Mesothelial cell of epicardium (in vitro differentiated cells): ENCODE data around the gene SNAPC3. TPM values are rescaled to one million over a fixed set of nuclear protein-coding genes. Genes with fewer than 3 reads are reported as not detected.
"Not testable (repeated sequence)": the region's sequence is repeated elsewhere in the genome, so short reads cannot be mapped to it uniquely, and the experiment has no call there.

Experiments
- DNase-seq, 2 experiments: peaks; one replicate each; pipeline ENCODE4 v3.0.0; 2021; ENCODE audit warnings: low spot score in 2 of 2; ENCODE audit not compliant: unreplicated experiment in 2 of 2
- H3K27ac Mint-ChIP-seq: 2 replicates; pipeline ENCODE4 v1.8.0; 2021; ENCODE audit warnings: mixed read lengths
- H3K27me3 Mint-ChIP-seq: 2 replicates; pipeline ENCODE4 v1.8.0; 2021; ENCODE audit warnings: low read depth, mixed read lengths
- H3K36me3 Mint-ChIP-seq: 2 replicates; pipeline ENCODE4 v1.8.0; 2021; ENCODE audit warnings: mixed read lengths
- H3K4me1 Mint-ChIP-seq: 2 replicates; pipeline ENCODE4 v1.8.0; 2021; ENCODE audit warnings: mixed read lengths
- H3K4me3 Mint-ChIP-seq: 2 replicates; pipeline ENCODE4 v1.8.0; 2021; ENCODE audit warnings: mild to moderate bottlenecking, moderate library complexity, mixed read lengths
- H3K9me3 Mint-ChIP-seq: 2 replicates; pipeline ENCODE4 v1.8.0; 2021; ENCODE audit warnings: mixed read lengths
- CTCF ChIP-seq: fragments of 200-600 bp; sonication (generic); IDR thresholded peaks from one replicate; pipeline ENCODE4 v1.5.0; 2021; ENCODE audit warnings: antibody characterized with exemption; ENCODE audit not compliant: unreplicated experiment
- total RNA-seq: library from RNA; stranded (reverse); gene quantifications from 3 replicates; pipeline ENCODE4 v1.2.1, GENCODE V29; 2021

The SNAPC3 gene
- total RNA-seq: 41.7 to 46.2 TPM (median 43.5 TPM) in 3 replicates

GRCh38 chr9:15422372-15423230 is at the start of gene SNAPC3:
Gene SNAPC3 (plus strand): TSS chr9:15422876. CDS start chr9:15422880, 4 bp downstream.
- peak within 1 kb of the TSS; percentile 96 for H3K4me3 Mint-ChIP-seq
- DNase-seq: peak; percentile 80 to 93
- H3K36me3 Mint-ChIP-seq: peaks cover 10% of the 10 kb centered on the region
- no peaks in the 10 kb centered on the region for H3K27me3 Mint-ChIP-seq
- peak within 1 kb of the TSS; percentile 99 for H3K27ac Mint-ChIP-seq
- TF ChIP-seq CTCF: no peak
- no peaks in the 10 kb centered on the region for H3K9me3 Mint-ChIP-seq
- H3K4me1 Mint-ChIP-seq: peaks cover 30% of the 10 kb centered on the region

- Mint-ChIP-seq H3K9me3 (peaks cover 14% of the 10 kb centered on the region), H3K36me3 (no peaks in the 10 kb centered on the region), H3K4me1 (peaks cover 11% of the 10 kb centered on the region), H3K27ac (peak overlapping the region; percentile 82), H3K27me3 (no peaks in the 10 kb centered on the region), H3K4me3 (no peak overlapping the region)
- DNase-seq: no peak
- no peak for TF ChIP-seq CTCF
These were observed 48.8 kb upstream of the SNAPC3 start for GRCh38 chr9:15373881-15374280.

- Mint-ChIP-seq H3K4me1 (peaks cover 11% of the 10 kb centered on the region), H3K27me3 (no peaks in the 10 kb centered on the region), H3K36me3 (no peaks in the 10 kb centered on the region), H3K9me3 (peaks cover 14% of the 10 kb centered on the region), H3K27ac (peak overlapping the region; percentile 82), H3K4me3 (no peak overlapping the region)
- no peak for DNase-seq
- TF ChIP-seq CTCF: no peak
These were observed 48.4 kb upstream of the SNAPC3 start for GRCh38 chr9:15374310-15374709.

- H3K27ac Mint-ChIP-seq: no peak overlapping the region
- H3K36me3 Mint-ChIP-seq: no peaks in the 10 kb centered on the region
- DNase-seq: no peak
- no peak overlapping the region for H3K4me3 Mint-ChIP-seq
- no peak for TF ChIP-seq CTCF
- peaks cover 11% of the 10 kb centered on the region for H3K4me1 Mint-ChIP-seq
- H3K27me3 Mint-ChIP-seq: no peaks in the 10 kb centered on the region
- peaks cover 14% of the 10 kb centered on the region for H3K9me3 Mint-ChIP-seq
These were observed 47.9 kb upstream of the SNAPC3 start for GRCh38 chr9:15374825-15375224.

GRCh38 chr9:15377625-15378540 is 44.8 kb upstream of the SNAPC3 start:
- no peak for TF ChIP-seq CTCF
- Mint-ChIP-seq H3K36me3 (no peaks in the 10 kb centered on the region), H3K27me3 (no peaks in the 10 kb centered on the region)

GRCh38 chr9:15379317-15379716 is 43.4 kb upstream of the SNAPC3 start:
- H3K4me1 Mint-ChIP-seq, H3K27ac Mint-ChIP-seq, H3K36me3 Mint-ChIP-seq, H3K4me3 Mint-ChIP-seq, H3K27me3 Mint-ChIP-seq, DNase-seq: not testable (repeated sequence)
- H3K9me3 Mint-ChIP-seq: peaks cover 14% of the 10 kb centered on the region

More at GRCh38 chr9:15377625-15378540, 44.8 kb upstream of the SNAPC3 start:
- Mint-ChIP-seq H3K4me1 (peaks cover 11% of the 10 kb centered on the region), H3K27ac (no peak overlapping the region), H3K9me3 (peaks cover 14% of the 10 kb centered on the region), H3K4me3 (no peak overlapping the region)
- DNase-seq: no peak

GRCh38 chr9:15379888-15380287 is 42.8 kb upstream of the SNAPC3 start:
- not testable (repeated sequence) for H3K4me3 Mint-ChIP-seq, DNase-seq, H3K4me1 Mint-ChIP-seq, H3K36me3 Mint-ChIP-seq, H3K27me3 Mint-ChIP-seq, H3K27ac Mint-ChIP-seq
- peaks cover 14% of the 10 kb centered on the region for H3K9me3 Mint-ChIP-seq
